GM21529 (cell line): ENCODE results near the gene HAVCR1.
"Not testable (repeated sequence)": the region's sequence is repeated elsewhere in the genome, so short reads cannot be mapped to it uniquely, and the experiment has no call there.

ENCODE experiments used
- ATAC-seq: cut with Tn5 transposase; IDR thresholded peaks from one replicate; pipeline ENCODE4 v1.9.1; 2021; ENCODE audit not compliant: unreplicated experiment

HAVCR1 gene

GRCh38 chr5:157050050-157050449 lies 8.9 kb downstream of the HAVCR1 start:
- no peak for ATAC-seq

- no peak for ATAC-seq
Measured at GRCh38 chr5:157049605-157050004, 9.3 kb downstream of the HAVCR1 start.

- ATAC-seq: no peak
Measured at GRCh38 chr5:157047898-157048297, 11.0 kb downstream of the HAVCR1 start.

- not testable (repeated sequence) for ATAC-seq
Measured at GRCh38 chr5:157047016-157047415, 11.9 kb downstream of the HAVCR1 start.

- no peak for ATAC-seq
Measured at GRCh38 chr5:157046041-157046440, 12.9 kb downstream of the HAVCR1 start.

GRCh38 chr5:157045601-157046000 lies 13.3 kb downstream of the HAVCR1 start:
- no peak for ATAC-seq

- ATAC-seq: no peak
Measured at GRCh38 chr5:157038568-157039187, 20.2 kb downstream of the HAVCR1 start.

GRCh38 chr5:157034106-157035072 lies 24.5 kb downstream of the HAVCR1 start:
- ATAC-seq: not testable (repeated sequence)

GRCh38 chr5:157033071-157033583 lies 25.8 kb downstream of the HAVCR1 start:
- ATAC-seq: no peak

- no peak for ATAC-seq
Measured at GRCh38 chr5:157030692-157031091, 28.2 kb downstream of the HAVCR1 start.

GRCh38 chr5:157029457-157029856 lies 29.5 kb downstream of the HAVCR1 start:
- no peak for ATAC-seq

- ATAC-seq: peak; percentile 85
Measured at GRCh38 chr5:157027663-157028062, 31.3 kb downstream of the HAVCR1 start.

GRCh38 chr5:157026789-157027424 lies 32.0 kb downstream of the HAVCR1 start:
- no peak for ATAC-seq

GRCh38 chr5:157025093-157025698 lies 33.7 kb downstream of the HAVCR1 start:
- peak; percentile 56 for ATAC-seq

- no peak for ATAC-seq
Measured at GRCh38 chr5:157024208-157024959, 34.5 kb downstream of the HAVCR1 start.

GRCh38 chr5:157022024-157022423 lies 36.9 kb downstream of the HAVCR1 start:
- no peak for ATAC-seq

- ATAC-seq: no peak
Measured at GRCh38 chr5:157020511-157021222, 38.2 kb downstream of the HAVCR1 start.

- ATAC-seq: no peak
Measured at GRCh38 chr5:157020002-157020401, 38.9 kb downstream of the HAVCR1 start.

GRCh38 chr5:157014143-157014542 lies 44.8 kb downstream of the HAVCR1 start:
- ATAC-seq: not testable (repeated sequence)

- ATAC-seq: no peak
Measured at GRCh38 chr5:157006262-157006661, 52.7 kb downstream of the HAVCR1 start.
